COR-L47 (cell line): ENCODE measurements around the gene PEX16.
A peak's percentile ranks its signal among the peaks of the same experiment; 100 is the strongest.

ENCODE experiments used
- DNase-seq: peaks from one replicate; lab custom pipeline; 2025; lab: John Stamatoyannopoulos, UW

The PEX16 gene

DNA sequence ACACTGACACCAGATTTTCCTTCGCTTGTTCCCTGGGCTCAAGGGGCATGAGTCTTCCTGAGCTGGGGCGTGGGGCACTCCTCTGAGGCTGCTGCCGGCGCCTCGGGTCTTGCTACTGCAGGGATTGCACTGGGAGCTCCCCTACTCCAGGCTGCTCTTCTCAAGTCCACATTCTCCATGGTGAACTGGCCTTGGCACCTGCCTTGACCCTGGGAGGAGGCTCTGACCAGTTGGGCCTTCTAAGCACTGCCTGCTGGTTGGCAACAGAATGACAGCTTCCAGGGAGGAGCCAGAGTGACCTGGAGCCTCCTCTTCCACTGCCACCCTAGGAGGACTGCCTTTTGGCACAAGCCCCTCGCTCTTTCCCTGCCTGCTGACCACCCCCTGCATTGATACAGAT, 20.1 kb downstream of the PEX16 start:
- no peak for DNase-seq

DNA sequence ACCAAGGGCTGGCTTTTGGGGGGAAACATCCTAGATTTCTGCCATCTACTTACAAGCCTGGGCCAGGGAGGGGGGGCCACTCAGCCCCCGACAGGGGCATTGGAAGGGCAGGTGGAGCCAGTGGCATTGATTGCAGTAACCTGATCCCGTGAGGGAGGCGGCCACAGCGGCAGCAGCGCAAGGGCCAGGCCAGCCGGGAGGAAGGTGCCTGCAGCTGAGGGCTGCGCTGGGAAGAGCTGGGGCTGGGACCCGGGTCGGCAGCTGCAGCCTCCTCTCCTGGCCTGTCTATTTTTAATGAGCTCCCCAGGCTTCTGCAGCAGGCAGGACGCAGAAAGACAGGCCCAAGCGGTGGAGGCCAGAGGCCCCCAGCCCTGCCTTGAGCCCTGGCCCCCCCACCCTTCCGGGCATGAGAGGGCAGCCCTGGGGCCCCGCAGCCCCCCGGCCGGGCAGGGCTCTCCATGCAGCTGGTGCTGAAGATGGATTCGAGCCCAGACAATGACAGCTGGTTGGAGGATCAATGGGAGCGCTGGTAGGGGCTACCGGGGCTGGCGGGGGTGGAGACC, 21.2 kb downstream of the PEX16 start:
- DNase-seq = peak; percentile 80

DNA sequence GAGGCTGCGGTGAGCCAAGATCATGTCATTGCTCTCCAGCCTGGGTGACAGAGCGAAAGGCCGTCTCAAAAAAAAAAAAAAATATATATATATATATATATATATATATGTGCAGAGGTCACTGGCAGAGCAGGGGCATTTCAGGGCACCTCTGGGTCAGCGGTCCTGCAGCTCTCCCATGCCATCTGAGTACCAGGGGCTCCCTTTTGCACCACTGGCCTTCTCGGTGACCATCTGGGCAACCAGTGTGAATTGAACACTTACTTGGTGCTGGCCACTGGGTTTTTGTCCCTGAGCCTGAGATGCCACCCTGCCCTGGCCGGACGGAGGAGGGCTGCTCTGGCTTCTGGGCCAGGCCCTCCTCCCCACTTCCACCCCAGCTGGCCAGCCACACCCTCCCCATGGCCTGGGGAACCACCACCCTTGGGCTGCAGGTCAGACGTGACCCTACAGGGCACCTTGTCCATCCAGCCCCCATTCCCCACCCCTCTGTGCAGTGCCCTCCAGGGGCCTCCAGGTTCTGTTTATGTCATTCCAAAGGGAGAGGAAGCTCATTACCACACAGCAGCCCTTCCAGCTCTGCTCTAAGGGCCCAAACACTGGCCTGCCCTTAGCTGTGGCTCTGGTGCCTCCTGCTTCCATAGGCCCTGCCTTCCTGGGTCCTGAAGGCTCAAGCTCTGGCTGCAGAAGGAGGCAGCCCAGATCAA, 22.0 kb downstream of the PEX16 start:
- no peak for DNase-seq

DNA sequence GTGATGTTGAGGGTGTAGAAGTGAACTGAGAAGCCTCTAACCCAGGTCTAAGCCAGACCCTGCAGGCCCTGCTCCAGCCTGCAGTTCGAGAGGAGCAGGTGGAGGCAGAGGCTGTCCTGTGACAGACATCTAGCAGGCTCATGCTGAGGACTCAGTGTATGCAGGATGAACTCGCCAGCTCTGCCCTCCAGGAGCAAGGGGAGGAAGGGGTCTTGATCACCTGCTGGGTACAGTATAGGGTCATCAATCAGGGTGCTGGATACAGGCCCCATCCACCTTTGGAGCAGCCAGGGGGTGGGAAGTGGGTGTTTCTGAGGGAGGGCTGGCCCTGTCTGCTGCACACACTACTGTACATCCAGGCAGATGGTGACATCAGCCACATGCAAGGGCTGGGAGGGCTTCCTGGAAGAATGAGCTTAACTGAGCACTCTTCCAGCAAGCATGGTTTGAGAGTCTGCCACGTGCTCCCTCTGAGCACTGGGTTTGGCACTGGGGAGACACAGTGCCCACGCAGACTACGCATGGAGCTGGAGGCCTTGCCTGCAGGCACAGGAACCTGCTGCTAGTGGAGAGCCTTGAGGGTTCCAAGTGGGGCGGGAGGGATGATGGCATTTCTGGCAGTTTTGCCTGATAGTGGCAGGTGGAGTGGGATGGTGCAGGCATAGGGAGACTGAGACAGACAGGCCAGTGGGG, 23.0 kb downstream of the PEX16 start:
- DNase-seq = no peak

DNA sequence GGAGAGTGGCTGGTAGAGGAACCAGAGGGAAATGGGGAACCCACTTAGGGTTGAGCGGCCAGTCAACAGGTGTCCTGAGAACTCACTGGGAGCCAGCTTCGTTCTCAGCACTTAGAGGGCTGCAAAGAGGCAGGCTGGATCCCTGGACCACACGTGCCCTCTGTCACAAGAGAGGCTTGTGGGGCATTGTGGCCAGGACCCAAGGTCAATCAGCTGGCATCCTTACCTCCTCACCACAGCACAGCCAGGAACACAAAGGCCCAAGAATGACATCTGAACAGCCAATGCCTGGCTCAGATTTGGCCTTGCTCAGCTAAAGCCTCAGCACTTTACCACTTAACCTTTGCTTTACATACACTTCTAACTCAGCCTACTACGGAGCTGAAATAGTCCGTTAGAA, 24.8 kb downstream of the PEX16 start:
- DNase-seq = no peak

DNA sequence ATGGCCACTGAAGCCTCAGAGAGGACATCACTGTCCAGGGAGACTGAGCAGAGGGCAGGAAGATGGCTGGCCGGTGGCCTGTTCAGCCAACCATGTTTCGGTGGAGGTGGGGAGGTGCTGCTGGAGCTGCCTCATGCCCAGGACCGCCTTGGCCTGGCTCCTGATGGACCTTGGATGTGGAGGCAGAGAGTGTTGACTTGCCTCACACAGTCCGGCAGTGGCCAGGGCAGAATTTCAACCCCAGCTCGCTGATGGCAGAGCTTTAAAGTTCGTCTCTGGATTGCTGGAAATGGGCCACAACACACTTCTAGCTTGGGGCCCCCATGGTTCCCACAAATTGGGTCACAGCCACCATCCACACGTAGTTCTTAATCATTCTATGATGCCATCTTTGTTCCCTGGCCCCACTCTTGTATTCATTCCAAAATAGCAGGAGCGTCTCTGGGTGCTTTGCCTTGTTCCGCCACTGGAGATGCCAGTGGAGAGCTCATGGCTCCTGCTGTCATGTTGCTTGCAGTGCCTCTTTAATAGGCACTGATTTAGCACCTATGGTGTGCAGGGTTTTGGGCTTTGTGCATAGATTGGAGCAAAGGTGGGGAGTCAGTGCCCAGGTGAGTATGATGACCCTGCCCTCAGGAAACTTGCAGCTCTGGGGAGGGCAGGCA, 26.7 kb downstream of the PEX16 start:
- DNase-seq = no peak

DNA sequence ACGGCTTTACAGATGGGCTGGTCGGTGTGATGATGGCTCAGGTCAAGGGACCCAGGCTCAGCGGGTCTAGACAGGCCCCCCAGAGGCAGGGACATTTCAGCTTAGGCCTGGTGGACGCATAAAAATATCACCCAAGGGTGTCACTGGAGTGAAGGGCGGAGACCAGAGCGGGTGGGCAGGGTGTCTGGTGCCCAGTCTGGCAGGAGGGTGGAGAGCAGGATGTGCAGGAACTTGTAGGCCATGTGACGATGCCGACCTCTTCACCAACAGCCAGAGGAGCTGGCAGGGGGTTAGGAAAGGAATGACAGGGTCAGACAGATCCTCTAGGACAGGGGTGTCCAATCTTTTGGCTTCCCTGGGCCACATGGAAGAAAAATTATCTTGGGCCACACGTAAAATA, 27.7 kb downstream of the PEX16 start:
- no peak for DNase-seq

DNA sequence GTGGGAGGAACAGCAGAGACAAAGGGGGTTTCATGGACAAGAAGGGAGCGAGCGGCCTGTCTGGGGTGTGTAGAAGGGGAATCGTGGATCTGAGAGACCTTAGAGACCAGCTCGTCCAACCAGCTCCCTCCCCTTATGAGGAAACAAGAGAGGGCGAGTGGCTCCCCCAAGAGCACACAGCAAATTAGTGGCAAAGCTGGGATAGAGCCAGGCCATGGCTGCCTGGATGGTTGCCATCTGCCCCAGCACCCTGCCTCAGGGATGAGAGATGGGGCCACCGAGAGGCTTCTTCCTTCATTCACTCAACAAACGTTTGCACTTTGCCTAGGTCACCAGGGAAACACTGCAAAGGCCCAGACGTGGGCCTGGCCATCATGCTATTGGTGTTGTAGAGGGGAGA, 28.1 kb downstream of the PEX16 start:
- DNase-seq = no peak

DNA sequence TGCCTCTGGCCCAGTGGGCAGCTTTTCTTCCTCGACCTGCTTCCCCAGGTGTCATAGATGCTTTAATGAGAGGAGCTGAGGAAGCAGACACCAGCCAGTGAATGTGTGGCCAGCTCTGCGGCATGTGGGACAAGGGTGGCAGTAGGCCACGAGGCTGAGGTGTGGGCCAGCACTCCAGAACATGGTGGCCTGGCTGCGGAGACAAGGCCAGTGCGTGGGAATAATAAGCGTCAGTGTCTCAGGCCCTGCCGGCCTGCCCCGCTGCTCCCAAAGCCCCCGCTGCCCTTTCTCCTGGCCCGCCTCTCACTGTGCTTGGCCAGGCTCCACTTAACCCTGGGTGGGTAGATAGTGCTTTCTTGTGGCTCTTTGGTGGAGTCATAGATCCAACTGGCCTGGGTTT, 30.1 kb downstream of the PEX16 start:
- no peak for DNase-seq

DNA sequence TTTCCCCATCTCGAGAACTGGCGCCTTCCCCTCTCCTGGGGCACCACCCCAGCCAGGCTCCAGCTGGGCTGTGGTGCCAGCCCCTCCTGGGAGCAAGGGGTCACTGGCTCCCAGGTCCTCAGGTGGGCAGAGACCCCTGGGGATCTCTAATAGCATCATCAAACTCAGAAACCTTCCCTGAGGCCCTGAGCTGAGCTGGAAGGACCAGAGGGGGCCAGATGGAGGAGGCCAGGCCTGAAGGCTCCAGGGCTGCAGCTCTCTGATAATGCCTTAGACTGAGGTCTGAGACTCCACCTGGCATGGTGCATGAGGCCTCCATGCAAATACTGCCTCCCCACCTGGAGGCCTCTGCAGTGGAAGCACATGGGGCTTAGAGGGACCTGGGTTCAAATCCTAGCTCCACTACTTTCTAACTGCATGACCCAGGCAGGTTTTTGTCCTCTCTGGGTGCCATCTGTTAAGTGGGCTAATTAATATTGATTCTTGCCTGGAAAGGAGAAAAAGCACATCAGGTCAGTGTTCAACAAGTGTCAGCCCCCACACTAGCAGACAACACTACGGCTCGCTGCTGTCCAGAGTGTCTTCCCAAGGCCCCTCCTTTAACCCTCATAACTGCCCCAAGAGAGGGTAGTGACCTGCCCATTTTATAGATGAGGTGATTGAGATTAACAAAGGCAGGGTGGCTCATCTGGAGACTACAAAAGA, 30.7 kb downstream of the PEX16 start:
- DNase-seq = no peak

DNA sequence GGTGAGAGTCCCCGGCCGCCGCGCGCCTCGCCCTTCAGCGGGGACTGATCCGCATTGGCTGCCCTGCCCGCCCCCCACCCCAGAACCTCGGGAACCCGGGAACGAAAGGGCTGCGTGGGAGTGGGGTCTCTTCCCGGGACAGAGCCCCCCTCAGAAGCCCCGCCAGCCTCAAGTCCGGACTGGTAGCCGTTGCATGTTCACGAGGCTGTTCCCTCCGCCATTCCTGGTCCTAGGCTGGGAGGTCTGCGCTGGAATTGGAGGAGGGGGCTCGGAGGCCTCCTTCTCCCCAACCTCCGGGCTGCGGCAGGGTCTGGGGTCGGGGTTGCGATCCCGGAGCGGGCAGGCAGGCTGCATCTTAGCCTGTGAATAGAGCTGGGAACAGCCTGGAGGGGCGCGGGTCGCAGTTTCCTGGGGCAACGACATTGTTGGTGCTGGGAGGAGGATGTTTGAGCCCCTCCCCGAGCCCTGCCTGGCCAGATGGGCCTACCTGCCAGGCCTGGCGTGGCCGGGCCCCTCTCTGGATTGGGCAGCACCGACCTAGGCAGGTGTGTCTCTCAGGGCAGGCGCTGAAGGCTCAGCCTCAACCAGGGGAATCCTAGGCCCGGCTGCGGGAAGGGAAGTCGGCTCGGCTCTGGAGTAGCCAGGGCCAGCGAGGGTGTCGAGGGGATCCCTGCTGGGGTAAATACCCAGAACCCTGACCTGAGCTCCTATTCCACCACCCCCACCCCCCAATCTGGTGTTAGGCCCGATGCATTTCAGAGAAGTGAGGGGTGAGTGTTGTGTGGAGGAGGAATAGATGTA, 31.6 kb downstream of the PEX16 start:
- DNase-seq = peak; percentile 22

DNA sequence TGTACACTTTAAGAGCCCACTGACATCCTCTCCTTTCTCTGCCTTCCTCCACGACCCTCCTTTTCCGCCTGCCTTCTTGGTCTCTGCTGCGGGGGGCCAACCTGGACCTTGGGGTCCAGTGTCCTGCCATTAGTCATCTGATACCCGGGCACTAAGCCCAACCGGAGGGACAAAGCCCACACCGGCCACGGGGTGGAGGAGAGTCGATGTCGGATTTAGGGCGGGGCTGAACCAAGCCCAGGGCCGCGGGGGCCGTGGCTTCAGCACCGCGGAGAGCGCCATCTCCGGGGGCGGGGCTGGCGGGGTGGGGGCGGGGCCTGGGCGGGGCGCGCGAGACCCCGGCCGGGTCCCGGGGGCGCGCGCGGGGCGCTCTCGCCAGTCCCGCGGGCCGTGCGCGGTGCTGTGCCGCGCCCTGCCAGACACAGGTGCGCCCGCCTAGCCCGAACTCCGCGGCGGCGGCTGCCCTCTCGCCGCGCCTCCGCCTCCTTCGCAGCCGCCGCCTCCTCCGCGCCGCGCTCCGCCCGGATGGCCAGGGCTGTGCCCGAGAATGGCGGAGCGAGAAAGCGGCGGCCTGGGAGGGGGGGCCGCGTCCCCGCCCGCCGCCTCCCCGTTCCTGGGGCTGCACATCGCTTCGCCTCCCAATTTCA, 32.3 kb downstream of the PEX16 start, which contains the start of gene MAPK8IP1:
Gene MAPK8IP1, plus strand, starts transcription at position 378 of the 647 bp plus-strand sequence. Its CDS starts 170 bp downstream, at position 548.
- peak; percentile 67 for DNase-seq

DNA sequence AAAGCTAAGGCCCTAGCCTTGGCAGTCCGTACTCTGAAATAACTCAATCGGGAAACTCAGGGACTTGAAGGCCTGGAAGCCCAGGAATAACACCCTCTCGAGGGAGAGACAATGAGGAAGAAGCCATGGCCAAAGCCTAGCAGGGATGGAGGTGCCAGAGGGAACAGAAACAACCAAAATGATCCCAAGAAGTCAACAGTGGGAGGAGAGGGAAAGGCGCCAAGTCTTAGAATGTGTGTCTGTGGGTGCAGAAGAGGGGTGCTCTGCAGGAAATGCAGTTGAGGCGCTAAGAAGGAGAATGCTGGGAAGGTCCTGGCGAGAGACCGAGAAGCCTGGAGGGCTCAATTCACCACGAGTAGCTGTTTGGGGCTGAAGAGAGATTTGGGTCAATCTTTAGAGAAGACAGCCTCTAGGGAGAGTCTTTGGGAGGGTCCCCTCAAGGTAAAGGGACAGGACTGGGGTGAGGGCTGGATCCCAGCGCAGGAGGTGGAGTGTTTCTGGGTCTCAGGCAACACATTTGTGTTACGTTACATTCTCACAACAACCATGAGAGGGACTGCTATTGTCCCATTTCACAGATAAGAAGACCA, 33.0 kb downstream of the PEX16 start:
- DNase-seq = no peak

DNA sequence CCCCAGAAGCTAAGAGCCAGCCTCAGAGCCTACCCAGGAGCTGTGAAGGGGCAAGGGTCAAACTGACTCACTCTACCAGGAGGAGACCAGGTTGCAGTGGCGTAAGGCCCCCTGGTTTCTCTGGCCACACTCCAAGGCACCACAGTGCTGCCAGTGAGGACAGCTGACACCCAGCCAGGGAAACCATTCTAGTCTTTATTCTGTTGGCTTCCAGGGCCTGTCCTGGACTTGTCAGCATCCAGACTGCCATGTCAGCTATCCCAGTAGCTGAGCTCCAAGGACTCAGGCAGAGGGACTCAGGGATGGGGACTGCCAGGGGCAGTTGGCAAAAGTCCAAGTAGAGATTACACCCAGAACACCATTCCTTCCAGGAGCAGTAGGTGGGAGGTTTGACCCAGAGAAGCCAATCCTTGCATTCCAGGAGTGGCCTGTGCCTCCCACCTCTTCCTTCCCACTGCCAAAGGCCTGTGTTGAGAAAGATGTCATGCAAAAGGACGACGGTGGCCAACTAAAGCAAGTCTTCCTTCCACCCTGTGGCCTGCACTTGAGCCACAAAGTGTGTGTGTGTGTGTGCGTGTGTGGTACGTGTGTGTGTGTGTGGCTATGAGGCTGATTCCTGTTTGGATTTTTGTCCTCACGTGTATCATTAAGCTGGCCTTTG, 35.8 kb downstream of the PEX16 start:
- peak; percentile 29 for DNase-seq

DNA sequence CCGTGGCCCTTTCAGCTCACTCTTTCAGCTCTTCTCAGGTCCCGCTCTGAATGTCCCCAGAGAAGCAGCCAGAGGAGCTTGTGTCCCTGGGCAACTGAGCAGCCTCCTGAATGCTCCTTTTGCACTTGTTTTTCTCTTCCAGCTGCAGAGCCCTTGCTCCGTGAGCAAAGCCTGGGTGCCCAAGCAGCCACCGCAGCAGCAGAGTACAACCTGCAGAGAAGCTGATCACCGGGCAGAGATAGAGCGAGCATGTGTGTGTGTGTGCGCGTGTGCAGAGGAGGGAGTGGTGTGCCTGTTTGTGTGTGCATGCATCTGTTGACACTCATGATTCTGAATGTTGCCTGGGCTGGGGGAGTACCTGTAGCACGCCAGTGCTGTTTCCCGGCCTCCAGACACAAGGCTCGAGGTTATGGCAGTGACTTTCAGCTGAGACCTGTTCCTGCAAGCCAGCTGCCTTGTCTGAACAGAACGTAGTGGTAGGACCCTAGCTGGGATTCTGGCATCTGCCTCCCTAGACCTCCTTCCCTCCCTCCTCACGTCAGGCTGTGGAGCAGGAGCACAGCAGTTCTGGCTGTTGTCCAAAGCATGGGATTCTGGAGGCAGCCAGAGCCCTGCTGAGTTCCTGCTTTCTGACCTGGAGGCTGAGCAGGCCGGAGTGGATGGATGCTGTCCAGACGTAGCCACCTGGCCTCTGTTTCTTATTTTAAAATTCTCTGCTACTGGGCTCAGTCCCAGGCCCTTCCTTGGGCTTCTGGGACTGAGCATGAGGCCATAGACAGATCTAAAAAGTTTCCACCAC, 36.7 kb downstream of the PEX16 start:
- peak; percentile 67 for DNase-seq

DNA sequence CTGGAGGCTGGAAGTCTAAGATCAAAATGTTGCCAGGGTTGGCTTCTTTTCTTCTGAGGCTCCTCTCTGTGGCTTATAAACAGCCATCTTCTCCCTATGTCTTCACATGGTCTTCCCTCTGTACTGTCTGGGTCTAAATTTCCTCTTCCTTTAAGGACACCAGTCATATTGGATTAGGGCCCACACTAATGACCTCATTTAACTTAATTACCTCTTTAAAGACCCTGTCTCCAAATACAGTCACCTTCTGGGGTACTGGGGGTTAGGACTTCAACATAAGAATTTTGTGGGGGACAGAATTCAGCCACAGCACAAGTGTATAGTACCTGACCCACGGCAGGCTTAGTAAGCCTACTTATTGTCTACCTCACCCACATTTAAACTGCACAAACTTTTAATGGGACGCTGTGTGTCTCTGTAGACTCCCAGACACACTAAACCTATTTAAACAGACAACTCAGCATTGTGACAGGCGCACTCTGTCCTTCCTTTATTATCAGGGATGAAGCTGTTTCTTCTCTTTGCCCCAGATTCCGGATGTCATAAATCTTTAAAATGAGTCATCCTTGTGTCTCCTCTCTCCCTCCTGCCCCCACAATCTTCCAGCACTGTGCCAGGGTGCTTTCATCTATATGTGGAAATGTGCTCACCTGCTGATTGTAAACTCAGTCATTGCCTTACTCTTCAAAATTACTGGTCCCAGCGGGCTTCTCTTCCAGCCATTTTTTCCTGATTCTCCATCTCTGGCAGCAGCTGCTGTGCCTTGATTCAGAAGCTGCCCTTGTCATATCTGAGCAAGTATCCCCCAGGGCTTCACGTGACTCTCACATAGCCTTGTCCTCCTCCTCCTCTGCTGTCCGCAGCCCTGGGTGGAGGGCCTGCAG, 37.6 kb downstream of the PEX16 start:
- DNase-seq = no peak

DNA sequence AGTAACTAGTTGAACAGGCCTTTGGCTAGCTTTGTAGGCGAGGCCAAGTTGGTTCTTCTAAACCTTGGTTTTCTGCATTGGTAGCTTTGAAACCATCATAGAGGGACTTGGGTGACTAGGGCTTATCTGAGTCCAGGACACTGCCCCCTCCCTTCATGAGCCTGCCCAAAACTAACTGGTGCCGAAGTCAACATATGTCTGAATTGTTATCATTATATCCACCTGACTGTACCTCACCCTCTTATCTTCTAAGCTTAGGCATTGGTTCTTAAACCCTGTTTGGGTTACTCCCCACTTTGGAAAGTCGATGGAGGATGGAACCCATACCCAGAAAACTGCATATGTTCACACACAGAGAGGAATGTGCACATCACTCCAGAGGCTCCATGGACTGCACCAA, 39.8 kb downstream of the PEX16 start:
- DNase-seq = no peak

DNA sequence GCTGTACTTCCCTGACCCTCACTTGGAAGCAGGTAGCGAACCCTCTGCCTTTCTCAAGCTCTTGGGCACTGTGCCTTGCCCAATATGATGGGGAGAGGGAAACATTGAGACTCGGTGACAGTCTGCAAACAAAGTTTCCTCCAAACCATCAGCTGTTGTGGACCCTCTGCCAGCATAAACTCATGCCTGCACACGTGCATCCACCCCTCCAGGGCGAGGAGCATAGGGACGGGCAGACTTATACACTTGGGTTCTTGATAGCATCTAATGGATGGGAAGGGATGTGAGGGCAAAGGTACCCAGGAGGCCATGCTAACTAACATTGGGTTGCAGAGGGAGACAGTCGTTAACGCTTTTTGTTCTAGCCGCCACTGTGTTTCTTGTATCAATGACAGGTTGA, 40.5 kb downstream of the PEX16 start:
- no peak for DNase-seq
